Esophagus squamous epithelium (tissue), 4 donors: ENCODE results near the gene RGS14.

Source experiments
- CTCF ChIP-seq, 6 experiments: fragments of 450-650 bp in 4 of 6; fragments of 200-600 bp in 2 of 6; sonication (generic) in 2 of 6; IDR thresholded peaks; one replicate each; pipeline ENCODE4 v1.5.1; 2016 to 2019; ENCODE audit warnings: antibody characterized with exemption in 6 of 6, mild to moderate bottlenecking in 4 of 6, moderate library complexity in 4 of 6
- POLR2A ChIP-seq, 4 donors: fragments of 450-650 bp; IDR thresholded peaks; one replicate each; pipeline ENCODE4 v1.6.1; 2017; ENCODE audit warnings: antibody characterized with exemption in 4 of 4, mild to moderate bottlenecking in 4 of 4, moderate library complexity in 3 of 4

- TF ChIP-seq CTCF (IDR thresholded peaks at IDR 0.05) (no peak), POLR2A (IDR thresholded peaks at IDR 0.05) (no peak)
Observed at GRCh38 chr5:177349762-177350161, 8.0 kb upstream of the RGS14 start.
